Hepatocyte (in vitro differentiated cells): ENCODE results near the gene TANGO2. TPM values are rescaled to one million over a fixed set of nuclear protein-coding genes. Genes with fewer than 3 reads are reported as not detected.

Experiments
- DNase-seq: peaks from one replicate; pipeline ENCODE4 v3.0.0-alpha.2; 2016; ENCODE audit warnings: low spot score
- H2AFZ ChIP-seq: fragments of 200-600 bp; sonication (generic); 2 replicates; pipeline ENCODE4 v1.6.0; 2016; ENCODE audit warnings: antibody characterized with exemption, mild to moderate bottlenecking
- H3K27ac ChIP-seq: fragments of 200-600 bp; sonication (generic); 2 replicates; pipeline ENCODE4 v1.5.1; 2016; ENCODE audit warnings: mild to moderate bottlenecking
- H3K27me3 ChIP-seq: fragments of 200-600 bp; sonication (generic); 2 replicates; pipeline ENCODE4 v1.6.1; 2016
- H3K36me3 ChIP-seq: fragments of 200-600 bp; sonication (generic); replicated peaks from 2 replicates; pipeline ENCODE4 v1.5.1; 2016; ENCODE audit warnings: low read depth; ENCODE audit not compliant: insufficient read depth
- H3K4me1 ChIP-seq: fragments of 200-600 bp; sonication (generic); 2 replicates; pipeline ENCODE4 v1.5.1; 2016; ENCODE audit warnings: mild to moderate bottlenecking, moderate library complexity; ENCODE audit not compliant: insufficient read depth
- H3K4me2 ChIP-seq: fragments of 200-600 bp; sonication (generic); 2 replicates; pipeline ENCODE4 v1.6.0; 2016
- H3K4me3 ChIP-seq: fragments of 200-600 bp; sonication (generic); 2 replicates; pipeline ENCODE4 v1.5.1; 2016; ENCODE audit warnings: mild to moderate bottlenecking
- H3K79me2 ChIP-seq: fragments of 200-600 bp; sonication (generic); 2 replicates; pipeline ENCODE4 v1.6.0; 2017; ENCODE audit warnings: mild to moderate bottlenecking
- H3K9me2 ChIP-seq: fragments of 200-600 bp; sonication (generic); replicated peaks from 2 replicates; pipeline ENCODE4 v1.6.0; 2017; ENCODE audit warnings: mild to moderate bottlenecking; ENCODE audit not compliant: insufficient read depth
- H3K9me3 ChIP-seq: fragments of 200-600 bp; sonication (generic); 2 replicates; pipeline ENCODE4 v1.5.1; 2016; ENCODE audit warnings: low read depth, mild to moderate bottlenecking
- H4K20me1 ChIP-seq: fragments of 200-600 bp; sonication (generic); 2 replicates; pipeline ENCODE4 v1.6.0; 2016; ENCODE audit warnings: mild to moderate bottlenecking; ENCODE audit not compliant: insufficient read depth, poor library complexity, severe bottlenecking
- EZH2 ChIP-seq: fragments of 200-600 bp; sonication (generic); IDR thresholded peaks from 2 replicates; pipeline ENCODE4 v1.6.1; 2016; ENCODE audit warnings: antibody characterized with exemption, mild to moderate bottlenecking, borderline replicate concordance
- EZH2phosphoT487 ChIP-seq: fragments of 200-600 bp; sonication (generic); IDR thresholded peaks from one replicate; pipeline ENCODE4 v1.6.1; 2018; ENCODE audit warnings: antibody characterized with exemption, mild to moderate bottlenecking, low read depth, moderate library complexity; ENCODE audit not compliant: unreplicated experiment, severe bottlenecking
- WGBS: methylation state at CpG from one replicate; pipeline ENCODE4 v1.1.6; 2016; ENCODE audit warnings: low lambda C conversion rate; ENCODE audit errors: missing lambda C conversion rate; 5-methylcytosine and 5-hydroxymethylcytosine counted together
- polyA plus RNA-seq: library from polyadenylated mRNA; unstranded; fragments of >200 nt; fragmentation: Nextera tagmentation; extraction: Ambion mirVana; gene quantifications from 2 replicates; pipeline ENCODE4 v1.2.1, GENCODE V29; 2016
- total RNA-seq: library from RNA; depleted of rRNA; stranded (reverse); fragments of >200 nt; gene quantifications from 2 replicates; pipeline ENCODE4 v1.2.3, GENCODE V29; 2014
- TF ChIP-seq, protein P1 (sequence below): fragments of 200-600 bp; sonication (generic); IDR thresholded peaks from 2 replicates; pipeline ENCODE4 v1.5.1; 2016; ENCODE audit warnings: antibody characterized with exemption, mild to moderate bottlenecking; ENCODE audit not compliant: poor library complexity

The TANGO2 gene
- total and polyA plus RNA-seq, 2 experiments from 2014 or later = 20.8 to 21.4 TPM

DNA sequence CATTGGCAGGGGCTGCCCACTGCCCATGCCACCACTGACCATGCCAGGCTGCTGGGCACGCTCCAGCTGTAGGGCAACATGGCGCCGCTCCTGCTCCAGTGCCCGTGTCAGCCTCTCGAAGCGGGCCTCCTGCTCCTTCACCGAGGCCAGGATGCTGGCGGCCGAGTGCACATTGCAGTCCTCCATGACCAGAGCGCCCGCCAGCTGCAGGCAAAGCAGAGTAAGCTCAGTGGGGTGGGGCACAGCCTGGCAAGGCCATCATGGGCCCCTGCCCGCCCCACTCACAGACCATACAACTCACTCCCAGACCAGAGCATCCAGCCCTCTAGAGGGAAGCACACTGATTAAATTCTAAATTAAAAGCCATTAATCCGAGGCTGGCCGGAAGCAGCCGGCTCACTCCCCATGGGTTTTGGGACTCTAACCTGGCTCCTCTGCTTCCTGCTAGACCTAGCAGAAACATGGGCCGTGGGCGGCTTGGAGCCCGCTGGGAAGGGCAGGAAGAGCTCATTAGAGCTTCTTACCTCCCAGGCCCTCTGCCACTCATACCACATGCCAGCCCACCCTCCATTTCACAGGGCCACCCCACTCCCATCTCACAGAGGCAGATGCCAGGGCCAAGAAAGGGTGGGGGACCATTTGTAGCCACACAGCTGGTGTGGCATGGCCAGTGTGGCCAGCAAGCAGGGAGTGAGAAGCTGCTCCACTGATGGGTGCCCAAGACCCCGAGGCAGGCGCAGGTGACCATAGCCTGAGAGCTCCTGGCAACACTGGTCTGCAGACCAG lies 30.1 kb upstream of the TANGO2 start:
- peaks cover 2% of the 10 kb centered on the region for H4K20me1 ChIP-seq
- H3K9me2 ChIP-seq = no peaks in the 10 kb centered on the region
- WGBS = 88% methylated on average over 20 of the region's 20 CpGs
- H2AFZ ChIP-seq = no peak overlapping the region
- DNase-seq = no peak
- H3K79me2 ChIP-seq = peaks cover 2% of the 10 kb centered on the region
- no peak overlapping the region for H3K4me2 ChIP-seq
- no peaks in the 10 kb centered on the region for H3K27me3 ChIP-seq
- H3K4me3 ChIP-seq = no peak overlapping the region
- TF ChIP-seq EZH2phosphoT487 (no peak), EZH2 (no peak)
- TF ChIP-seq, protein P1, sequence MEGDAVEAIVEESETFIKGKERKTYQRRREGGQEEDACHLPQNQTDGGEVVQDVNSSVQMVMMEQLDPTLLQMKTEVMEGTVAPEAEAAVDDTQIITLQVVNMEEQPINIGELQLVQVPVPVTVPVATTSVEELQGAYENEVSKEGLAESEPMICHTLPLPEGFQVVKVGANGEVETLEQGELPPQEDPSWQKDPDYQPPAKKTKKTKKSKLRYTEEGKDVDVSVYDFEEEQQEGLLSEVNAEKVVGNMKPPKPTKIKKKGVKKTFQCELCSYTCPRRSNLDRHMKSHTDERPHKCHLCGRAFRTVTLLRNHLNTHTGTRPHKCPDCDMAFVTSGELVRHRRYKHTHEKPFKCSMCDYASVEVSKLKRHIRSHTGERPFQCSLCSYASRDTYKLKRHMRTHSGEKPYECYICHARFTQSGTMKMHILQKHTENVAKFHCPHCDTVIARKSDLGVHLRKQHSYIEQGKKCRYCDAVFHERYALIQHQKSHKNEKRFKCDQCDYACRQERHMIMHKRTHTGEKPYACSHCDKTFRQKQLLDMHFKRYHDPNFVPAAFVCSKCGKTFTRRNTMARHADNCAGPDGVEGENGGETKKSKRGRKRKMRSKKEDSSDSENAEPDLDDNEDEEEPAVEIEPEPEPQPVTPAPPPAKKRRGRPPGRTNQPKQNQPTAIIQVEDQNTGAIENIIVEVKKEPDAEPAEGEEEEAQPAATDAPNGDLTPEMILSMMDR = no peak
- H3K27ac ChIP-seq = no peak overlapping the region
- H3K36me3 ChIP-seq = no peaks in the 10 kb centered on the region
- H3K4me1 ChIP-seq = no peaks in the 10 kb centered on the region
- no peaks in the 10 kb centered on the region for H3K9me3 ChIP-seq

DNA sequence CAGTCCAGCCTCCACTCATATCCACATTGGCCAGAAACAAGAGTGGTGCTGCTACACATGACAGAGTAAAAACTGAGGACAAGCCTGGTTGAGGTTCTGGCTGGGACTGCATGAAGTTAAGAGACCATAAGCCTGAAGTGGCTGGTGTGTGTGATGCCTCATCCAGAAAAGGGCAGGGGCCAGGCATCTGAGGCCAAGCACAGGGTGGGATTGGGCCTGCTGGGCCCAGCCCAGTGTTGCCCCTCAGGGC lies 29.6 kb upstream of the TANGO2 start:
- Histone ChIP-seq H3K79me2 (no peaks in the 10 kb centered on the region), H2AFZ (no peak overlapping the region), H4K20me1 (no peaks in the 10 kb centered on the region), H3K4me2 (no peak overlapping the region), H3K4me3 (no peak overlapping the region), H3K36me3 (no peaks in the 10 kb centered on the region), H3K9me2 (no peaks in the 10 kb centered on the region), H3K9me3 (no peaks in the 10 kb centered on the region), H3K27me3 (no peaks in the 10 kb centered on the region), H3K27ac (no peak overlapping the region), H3K4me1 (no peaks in the 10 kb centered on the region)
- no peak for DNase-seq
- TF ChIP-seq EZH2 (no peak), EZH2phosphoT487 (no peak)
- TF ChIP-seq, protein P1 = no peak

DNA sequence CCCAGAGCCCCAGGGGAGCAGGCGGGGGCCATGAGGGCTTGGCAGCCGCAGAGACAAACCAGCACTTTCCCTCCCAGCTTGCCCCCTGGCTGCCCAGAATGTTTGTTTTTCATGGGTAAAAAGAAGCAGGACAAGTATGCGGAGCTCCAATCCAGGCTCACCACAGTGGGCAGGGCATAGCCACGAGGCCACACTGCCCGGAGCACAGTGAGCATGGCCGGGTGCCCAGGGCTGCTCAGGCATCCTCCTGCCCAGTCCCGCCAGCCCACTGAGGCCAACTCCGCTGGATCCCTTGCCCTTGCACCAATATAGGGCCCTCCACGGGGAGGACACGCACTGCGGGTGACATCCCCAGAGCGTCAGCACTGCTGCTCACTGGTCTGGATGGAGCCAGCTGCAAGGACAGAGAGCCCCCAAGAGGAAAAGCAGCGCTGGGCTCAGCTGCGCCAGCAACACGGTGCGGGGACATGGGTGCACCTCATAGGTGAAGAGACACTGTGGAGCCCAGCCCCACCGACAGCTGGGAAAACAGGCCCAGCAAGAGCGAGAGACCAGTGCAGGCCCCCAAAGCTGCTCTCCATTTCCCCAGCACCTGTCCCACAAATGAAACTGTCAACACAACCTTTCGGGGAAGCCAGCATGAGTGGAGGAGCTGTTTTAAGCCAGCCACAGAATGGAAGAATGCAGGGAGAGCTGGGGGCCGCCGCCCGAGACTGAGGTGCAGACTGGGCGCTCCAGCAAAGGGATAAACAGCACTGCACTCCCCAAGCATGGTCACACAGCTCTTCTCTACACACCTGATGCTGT lies 29.1 kb upstream of the TANGO2 start:
- no peak for DNase-seq
- 89% methylated on average over 23 of the region's 23 CpGs for WGBS

More for the DNA sequence above, 29.1 kb upstream of the TANGO2 start:
- Histone ChIP-seq H3K4me3 (no peak overlapping the region), H3K9me2 (no peaks in the 10 kb centered on the region), H4K20me1 (no peaks in the 10 kb centered on the region), H3K27ac (no peak overlapping the region), H2AFZ (no peak overlapping the region), H3K27me3 (no peaks in the 10 kb centered on the region), H3K4me1 (no peaks in the 10 kb centered on the region), H3K4me2 (no peak overlapping the region), H3K36me3 (no peaks in the 10 kb centered on the region), H3K79me2 (no peaks in the 10 kb centered on the region), H3K9me3 (no peaks in the 10 kb centered on the region)
- TF ChIP-seq EZH2phosphoT487 (no peak), EZH2 (no peak)
- TF ChIP-seq, protein P1 = no peak
